ENCODE data around the gene OTUD3. TPM values are rescaled to one million over a fixed set of nuclear protein-coding genes. Genes with fewer than 3 reads are reported as not detected.
A peak's percentile ranks its signal among the peaks of the same experiment; 100 is the strongest.
"Not testable (repeated sequence)": the region's sequence is repeated elsewhere in the genome, so short reads cannot be mapped to it uniquely, and the experiment has no call there.

The OTUD3 gene
- polyA plus RNA-seq, 1 donor from 2014 or later = 2.9 TPM

- Mint-ChIP-seq H3K27ac (no peak overlapping the region), H3K4me1 (peaks cover 2 to 5% (median 4%) of the 10 kb centered on the region in 3 donors), H3K9me3 (no peaks in the 10 kb centered on the region), H3K4me3 (no peak overlapping the region), H3K27me3 (peaks cover 7% of the 10 kb centered on the region), H3K36me3 (no peaks in the 10 kb centered on the region)
Measured at GRCh38 chr1:19920132-19920710, 38.0 kb downstream of the OTUD3 start.

DNA sequence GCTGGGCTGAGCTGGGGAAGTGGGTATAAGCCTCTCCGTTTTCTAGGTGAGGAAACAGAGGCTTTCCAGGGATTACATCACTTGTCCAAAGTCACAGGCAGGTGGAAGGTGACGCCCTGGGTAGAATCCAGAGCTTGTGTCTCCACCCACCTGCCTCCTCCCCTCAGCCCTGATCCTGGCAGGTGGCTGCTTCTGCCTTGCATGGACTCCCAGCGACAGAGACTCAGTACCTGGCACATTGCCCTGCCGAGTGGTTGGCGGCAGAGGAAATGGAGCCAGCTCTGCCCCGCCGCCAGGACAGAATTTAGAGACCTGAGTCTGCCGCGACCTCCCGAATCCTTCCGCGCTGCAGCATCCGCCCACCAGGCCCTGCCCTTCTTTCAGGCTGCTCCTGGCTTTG, 39.1 kb downstream of the OTUD3 start:
- no peak overlapping the region for H3K4me3 Mint-ChIP-seq
- H3K4me1 Mint-ChIP-seq = peaks cover 2 to 5% (median 4%) of the 10 kb centered on the region in 3 donors
- no peaks in the 10 kb centered on the region for H3K36me3 Mint-ChIP-seq
- H3K27ac Mint-ChIP-seq = no peak overlapping the region
- no peaks in the 10 kb centered on the region for H3K9me3 Mint-ChIP-seq
- peaks cover 7% of the 10 kb centered on the region for H3K27me3 Mint-ChIP-seq

DNA sequence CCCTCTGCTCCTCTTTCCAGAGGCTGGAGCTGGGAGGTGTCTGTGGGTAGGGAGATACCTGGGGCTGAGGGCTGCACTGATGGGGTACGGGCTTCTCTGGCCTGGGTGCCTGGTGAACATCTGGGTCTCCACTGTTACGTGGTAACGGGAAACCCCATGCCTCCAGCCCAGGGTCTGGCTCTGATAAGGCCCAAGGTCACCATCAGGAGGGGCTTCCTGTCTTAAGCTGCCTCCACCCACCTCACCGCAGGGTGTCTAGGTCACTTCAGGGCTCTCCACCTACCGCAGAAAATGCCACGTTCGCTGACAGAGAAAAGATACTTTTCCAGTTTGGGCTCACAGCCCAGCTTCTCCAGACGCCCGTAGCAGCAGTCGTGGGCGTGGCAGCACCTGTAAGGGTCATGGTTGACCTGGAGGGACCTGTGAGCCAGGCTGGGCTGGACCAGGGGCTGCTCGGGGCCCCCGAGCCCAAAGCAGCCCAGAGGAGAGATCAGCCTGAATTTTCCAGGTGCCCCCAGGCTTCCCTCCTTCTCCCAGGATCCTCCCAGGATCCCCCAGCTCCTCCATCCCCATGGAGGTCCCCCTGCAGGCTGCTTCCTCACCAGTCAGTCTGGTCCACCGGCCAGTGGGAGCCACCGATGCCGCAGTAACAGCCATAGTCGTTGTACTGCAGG, 40.0 kb downstream of the OTUD3 start:
- H3K27ac Mint-ChIP-seq = no peak overlapping the region
- H3K36me3 Mint-ChIP-seq = no peaks in the 10 kb centered on the region
- H3K4me3 Mint-ChIP-seq = no peak overlapping the region
- H3K9me3 Mint-ChIP-seq = no peaks in the 10 kb centered on the region
- H3K4me1 Mint-ChIP-seq = peaks cover 2 to 5% (median 4%) of the 10 kb centered on the region in 3 donors
- H3K27me3 Mint-ChIP-seq = peaks cover 7% of the 10 kb centered on the region

DNA sequence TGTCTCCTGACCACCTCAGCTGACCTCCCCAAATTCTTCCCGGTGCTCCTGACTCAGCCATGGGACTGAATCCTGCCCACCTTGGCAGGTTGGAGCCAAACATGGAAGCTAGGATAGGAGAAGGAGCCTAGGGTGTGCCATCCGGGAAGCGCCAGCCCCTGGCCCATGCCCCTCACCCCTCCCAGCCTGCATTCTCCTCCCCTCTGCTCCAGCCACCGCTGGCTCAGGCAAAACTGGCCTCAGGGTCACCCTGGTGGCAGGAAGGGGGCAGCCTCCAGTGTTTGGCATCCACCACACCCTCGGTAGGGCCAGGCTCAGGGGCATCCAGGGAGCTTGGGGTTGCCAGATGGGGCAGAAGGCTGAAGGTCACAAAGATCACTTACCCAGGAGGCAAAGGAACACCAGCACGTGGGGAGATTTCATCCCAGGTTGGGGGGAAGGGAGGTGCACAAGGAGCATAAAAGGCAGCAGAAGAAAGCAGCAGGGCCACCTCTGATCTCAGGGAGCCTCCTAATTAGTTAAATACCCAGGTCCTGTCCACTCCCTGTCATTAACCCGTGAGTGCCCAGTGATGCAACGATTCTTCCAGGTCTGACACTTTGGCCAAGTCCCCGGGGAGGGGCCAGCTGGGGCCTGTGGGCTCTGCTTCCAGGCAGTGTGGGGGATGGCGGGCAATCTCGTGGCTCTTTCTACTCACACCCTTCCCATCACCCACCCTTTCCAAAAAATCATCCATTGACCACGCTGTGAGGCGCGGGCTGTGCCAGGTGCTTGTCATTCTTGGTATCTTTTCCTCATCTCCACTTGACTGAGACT, 41.1 kb downstream of the OTUD3 start, which contains the start of gene PLA2G2E:
Gene PLA2G2E (minus strand): TSS at position 481 of the 816 bp plus-strand sequence. CDS start 58 bp downstream, at position 423.
- no peaks in the 10 kb centered on the region for H3K4me1 Mint-ChIP-seq
- peaks cover 7% of the 10 kb centered on the region for H3K27me3 Mint-ChIP-seq
- H3K9me3 Mint-ChIP-seq = no peaks in the 10 kb centered on the region
- H3K27ac Mint-ChIP-seq = no peak within 1 kb of the TSS
- no peaks in the 10 kb centered on the region for H3K36me3 Mint-ChIP-seq
- peak within 1 kb of the TSS in 1 of 4 donors; percentile 43 for H3K4me3 Mint-ChIP-seq

DNA sequence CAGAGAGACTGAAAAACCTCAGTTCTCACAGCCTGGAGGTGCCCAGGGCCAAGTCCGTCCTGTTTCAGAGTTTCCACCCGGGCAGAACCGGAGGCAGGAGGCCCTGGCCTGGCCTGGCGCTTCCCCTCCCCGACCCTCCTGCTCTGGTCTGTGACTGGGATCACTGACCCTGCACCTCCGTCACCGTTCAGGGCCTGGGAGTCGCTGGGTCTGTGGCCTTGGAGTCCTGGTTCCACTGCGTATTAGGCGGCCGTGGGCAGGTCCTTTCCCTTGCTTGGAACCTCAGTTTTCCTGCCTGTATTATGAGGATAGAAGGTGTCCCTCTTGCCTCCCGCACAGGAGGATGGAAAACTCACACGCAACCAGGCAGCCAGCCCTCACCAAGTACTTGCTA, 41.8 kb downstream of the OTUD3 start:
- H3K27ac Mint-ChIP-seq = no peak overlapping the region
- no peaks in the 10 kb centered on the region for H3K36me3 Mint-ChIP-seq
- H3K4me3 Mint-ChIP-seq = no peak overlapping the region
- peaks cover 7% of the 10 kb centered on the region for H3K27me3 Mint-ChIP-seq
- no peaks in the 10 kb centered on the region for H3K9me3 Mint-ChIP-seq
- H3K4me1 Mint-ChIP-seq = no peaks in the 10 kb centered on the region

GRCh38 chr1:19925342-19926070, 43.3 kb downstream of the OTUD3 start:
- H3K27ac Mint-ChIP-seq = peak overlapping the region in 1 of 3 donors; percentile 34
- H3K9me3 Mint-ChIP-seq = peaks cover 5 to 8% (median 5%) of the 10 kb centered on the region in 3 donors
- no peak overlapping the region for H3K4me3 Mint-ChIP-seq
- H3K36me3 Mint-ChIP-seq = no peaks in the 10 kb centered on the region
- H3K4me1 Mint-ChIP-seq = no peaks in the 10 kb centered on the region
- peaks cover 7% of the 10 kb centered on the region for H3K27me3 Mint-ChIP-seq

GRCh38 chr1:19926296-19927129, 44.3 kb downstream of the OTUD3 start:
- peak overlapping the region in 1 of 3 donors; percentile 42 for H3K27ac Mint-ChIP-seq
- peaks cover 5 to 8% (median 8%) of the 10 kb centered on the region in 3 donors for H3K9me3 Mint-ChIP-seq
- no peaks in the 10 kb centered on the region for H3K36me3 Mint-ChIP-seq
- no peaks in the 10 kb centered on the region for H3K4me1 Mint-ChIP-seq
- no peak overlapping the region for H3K4me3 Mint-ChIP-seq
- H3K27me3 Mint-ChIP-seq = peaks cover 7% of the 10 kb centered on the region

DNA sequence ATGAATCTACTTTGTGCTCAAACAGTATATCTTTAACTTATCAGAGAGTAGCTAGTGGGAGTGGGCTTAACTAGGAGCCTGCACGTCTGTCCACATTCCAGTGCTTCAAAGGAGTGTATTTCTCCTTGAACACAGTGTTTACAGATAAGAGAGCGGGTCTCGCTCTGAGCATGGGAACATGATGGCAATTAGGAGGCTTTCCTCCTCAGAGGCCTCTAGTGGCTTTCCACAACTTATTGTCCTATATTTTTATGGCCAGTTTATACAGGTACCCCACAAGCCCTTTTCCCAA, 44.9 kb downstream of the OTUD3 start:
- not testable (repeated sequence) for H3K4me3 Mint-ChIP-seq, H3K27ac Mint-ChIP-seq, H3K4me1 Mint-ChIP-seq, H3K27me3 Mint-ChIP-seq, H3K36me3 Mint-ChIP-seq
- H3K9me3 Mint-ChIP-seq = peaks cover 5 to 12% (median 8%) of the 10 kb centered on the region in 3 donors

DNA sequence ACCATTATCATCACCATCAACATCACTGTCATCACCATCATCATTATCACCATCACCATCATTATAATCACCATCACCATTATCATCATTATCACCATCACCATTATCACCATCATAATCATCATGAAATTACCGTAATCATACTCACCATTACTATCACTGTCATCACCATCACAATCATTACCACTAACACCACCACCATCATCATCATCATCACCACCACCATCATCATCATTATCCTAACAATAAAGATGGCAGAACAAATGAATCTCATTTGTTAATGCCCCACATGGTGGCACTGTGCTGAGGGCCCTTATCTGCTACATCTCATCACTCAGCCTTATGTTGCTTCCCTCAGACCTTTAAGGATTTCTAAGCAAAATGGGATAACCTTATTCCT, 50.7 kb downstream of the OTUD3 start:
- Mint-ChIP-seq H3K4me1 (peaks cover 0 to 3% (median 0%) of the 10 kb centered on the region in 3 donors), H3K9me3 (peaks cover 11 to 28% (median 11%) of the 10 kb centered on the region in 3 donors), H3K4me3 (no peak overlapping the region), H3K27me3 (no peaks in the 10 kb centered on the region), H3K36me3 (no peaks in the 10 kb centered on the region), H3K27ac (no peak overlapping the region)

GRCh38 chr1:19934336-19934735, 52.1 kb downstream of the OTUD3 start:
- Mint-ChIP-seq H3K36me3 (no peaks in the 10 kb centered on the region), H3K9me3 (peaks cover 8 to 26% (median 9%) of the 10 kb centered on the region in 3 donors), H3K4me3 (no peak overlapping the region), H3K27ac (no peak overlapping the region), H3K4me1 (peaks cover 0 to 3% (median 0%) of the 10 kb centered on the region in 3 donors), H3K27me3 (no peaks in the 10 kb centered on the region)

DNA sequence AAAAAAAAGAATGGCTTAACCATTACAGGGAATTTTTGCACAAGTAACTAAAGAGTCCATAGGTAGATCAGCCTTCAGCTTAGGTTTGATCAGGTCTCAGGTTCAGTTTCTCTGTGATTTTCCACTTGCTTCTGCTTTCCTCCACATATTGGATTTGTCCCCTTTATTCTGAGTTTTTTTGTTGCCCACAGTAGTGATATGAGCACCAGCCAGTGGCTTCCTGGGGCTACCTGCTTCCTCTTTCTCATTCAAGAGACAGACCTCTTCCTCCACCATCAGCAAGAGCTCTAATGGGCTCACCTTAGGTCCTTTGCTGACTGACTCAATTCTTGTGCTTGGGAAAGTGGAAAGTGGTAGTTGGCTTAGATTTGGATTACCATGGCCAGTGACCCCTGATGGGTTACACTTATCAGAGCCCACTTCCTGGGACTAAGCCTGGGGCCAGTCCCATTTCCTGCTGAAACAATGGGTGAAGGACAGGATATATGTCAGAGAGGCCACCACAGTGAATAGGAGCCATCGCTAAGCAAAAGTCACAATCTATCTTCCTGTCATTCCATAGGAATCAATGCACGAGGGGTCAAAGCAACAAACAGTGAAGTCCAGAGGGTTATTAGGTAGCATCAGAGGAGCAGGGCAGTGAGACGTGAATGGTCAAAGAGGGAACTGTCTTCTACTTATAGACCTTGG, 54.0 kb downstream of the OTUD3 start:
- no peaks in the 10 kb centered on the region for H3K36me3 Mint-ChIP-seq
- H3K4me3 Mint-ChIP-seq = no peak overlapping the region
- H3K4me1 Mint-ChIP-seq = peaks cover 0 to 3% (median 0%) of the 10 kb centered on the region in 3 donors
- H3K9me3 Mint-ChIP-seq = peaks cover 4 to 20% (median 6%) of the 10 kb centered on the region in 3 donors
- H3K27ac Mint-ChIP-seq = no peak overlapping the region
- H3K27me3 Mint-ChIP-seq = no peaks in the 10 kb centered on the region

DNA sequence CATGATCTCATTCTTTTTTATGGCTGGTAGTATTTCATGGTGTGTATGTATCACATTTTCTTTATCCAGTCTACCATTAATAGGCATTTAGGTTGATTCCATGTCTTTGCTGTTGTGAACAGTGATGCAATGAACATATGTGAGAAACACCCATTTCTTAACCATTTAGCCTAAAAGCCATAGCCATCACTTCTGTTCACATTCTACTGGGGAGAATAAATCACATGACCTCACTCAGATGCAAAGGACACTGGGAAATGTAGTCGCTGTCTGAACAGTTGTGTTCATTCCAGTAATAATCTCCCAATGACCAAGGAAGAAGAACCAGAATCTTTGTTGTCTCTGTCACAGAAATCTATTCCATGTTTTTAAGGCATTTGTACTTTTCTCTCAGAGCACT, 56.3 kb downstream of the OTUD3 start:
- Mint-ChIP-seq H3K4me1 (peaks cover 0 to 3% (median 0%) of the 10 kb centered on the region in 3 donors), H3K27ac (no peak overlapping the region), H3K27me3 (no peaks in the 10 kb centered on the region), H3K4me3 (no peak overlapping the region), H3K36me3 (no peaks in the 10 kb centered on the region), H3K9me3 (peaks cover 0 to 4% (median 0%) of the 10 kb centered on the region in 3 donors)

- Mint-ChIP-seq H3K4me1 (peaks cover 0 to 3% (median 0%) of the 10 kb centered on the region in 3 donors), H3K4me3 (no peak overlapping the region), H3K36me3 (no peaks in the 10 kb centered on the region), H3K27me3 (peaks cover 2% of the 10 kb centered on the region), H3K27ac (peak overlapping the region in 1 of 3 donors; percentile 42), H3K9me3 (no peaks in the 10 kb centered on the region)
Measured at GRCh38 chr1:19940486-19941205, 58.5 kb downstream of the OTUD3 start.
